ENCODE measurements around the gene S100A14. TPM values are rescaled to one million over a fixed set of nuclear protein-coding genes. Genes with fewer than 3 reads are reported as not detected.

Gene S100A14
- total and polyA plus RNA-seq, 4 donors: 1.7 to 4.4 (median 3.3) TPM

DNA sequence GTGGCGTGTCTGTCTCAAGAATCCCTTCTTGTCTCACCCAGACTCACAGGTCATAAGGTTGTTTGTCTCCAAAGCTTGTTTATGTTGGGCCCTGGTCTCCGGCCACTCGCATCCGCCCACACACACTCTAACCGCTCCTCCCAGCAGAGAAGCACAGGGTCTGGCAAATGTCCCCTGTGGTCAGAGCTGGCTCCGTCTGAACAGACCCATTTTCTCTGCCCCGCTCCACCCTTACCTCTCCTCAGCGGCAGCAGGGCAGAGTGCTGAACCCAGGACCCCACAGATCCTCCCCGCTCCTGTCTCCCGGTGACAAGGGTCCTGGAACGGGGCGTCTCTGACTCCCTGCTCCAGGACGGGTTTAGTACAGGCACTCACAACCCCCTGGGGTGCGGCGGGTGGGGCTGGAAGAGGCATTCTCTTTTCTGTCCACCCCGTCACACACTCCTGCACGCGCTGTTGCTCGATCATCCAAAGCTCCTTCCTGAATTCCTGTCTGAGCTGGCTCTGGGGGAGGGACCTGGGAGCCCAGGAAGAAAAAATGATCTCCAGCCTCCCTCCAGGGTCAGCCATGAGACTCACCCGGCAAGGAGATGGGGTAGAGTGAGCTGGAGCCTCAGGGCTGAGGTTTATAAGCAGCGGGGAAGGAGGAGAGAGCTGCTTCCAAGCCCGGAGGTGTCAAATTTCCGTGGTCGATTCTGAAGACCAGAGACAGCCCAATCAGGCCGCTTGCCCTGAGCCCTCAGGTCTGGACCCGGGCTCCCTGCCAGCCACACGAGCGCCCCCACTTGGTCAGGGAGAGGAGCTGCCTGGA lies 11.0 kb upstream of the S100A14 start, which contains the start of gene S100A13 (continued):
- TF ChIP-seq RAD21 (IDR thresholded peaks at IDR 0.05): peak in 1 of 2 donors; percentile 42

DNA sequence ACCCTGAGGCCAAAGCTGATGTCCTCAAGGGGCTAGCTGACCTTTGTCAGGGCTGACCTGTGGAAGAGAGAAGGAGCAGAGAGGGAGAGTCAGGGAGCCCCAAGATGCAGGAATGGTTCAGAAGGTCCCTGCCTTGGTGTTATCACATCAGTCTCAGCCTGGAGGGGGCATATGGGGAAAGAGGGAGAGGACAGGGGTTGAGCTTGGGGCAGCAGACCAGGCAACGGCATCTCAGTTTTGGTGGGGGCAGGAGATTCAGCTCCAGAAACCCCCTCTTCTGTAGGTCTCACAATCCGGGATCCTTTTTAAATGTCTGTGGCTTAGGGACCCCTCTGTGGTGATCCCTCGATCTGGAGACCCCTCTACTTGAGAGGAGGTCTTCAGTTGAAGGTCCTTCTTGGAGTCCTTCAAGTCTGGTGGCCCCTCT lies 10.4 kb upstream of the S100A14 start:
- H3K27ac ChIP-seq (ENCODE audit: low read depth in 1 of 2, low read length in 2 of 2): peak overlapping the region; percentile 59 to 79
- H3K9ac ChIP-seq (ENCODE audit: low read depth in 1 of 2, low read length in 2 of 2): peak overlapping the region; percentile 50 to 91
- DNase-seq (ENCODE audit: low spot score): no peak
- WGBS: 63% methylated on average over 3 of the region's 3 CpGs
- peaks cover 4 to 25% (median 15%) of the 10 kb centered on the region in 4 donors for H3K4me1 ChIP-seq (ENCODE audit: control insufficient read depth in 4 of 4, insufficient read depth in 4 of 4, low read length in 3 of 4)
- no peak for TF ChIP-seq SP1 (IDR thresholded peaks at IDR 0.05)
- TF ChIP-seq FOXA2 (IDR thresholded peaks at IDR 0.05): no peak
- TF ChIP-seq, protein P1, sequence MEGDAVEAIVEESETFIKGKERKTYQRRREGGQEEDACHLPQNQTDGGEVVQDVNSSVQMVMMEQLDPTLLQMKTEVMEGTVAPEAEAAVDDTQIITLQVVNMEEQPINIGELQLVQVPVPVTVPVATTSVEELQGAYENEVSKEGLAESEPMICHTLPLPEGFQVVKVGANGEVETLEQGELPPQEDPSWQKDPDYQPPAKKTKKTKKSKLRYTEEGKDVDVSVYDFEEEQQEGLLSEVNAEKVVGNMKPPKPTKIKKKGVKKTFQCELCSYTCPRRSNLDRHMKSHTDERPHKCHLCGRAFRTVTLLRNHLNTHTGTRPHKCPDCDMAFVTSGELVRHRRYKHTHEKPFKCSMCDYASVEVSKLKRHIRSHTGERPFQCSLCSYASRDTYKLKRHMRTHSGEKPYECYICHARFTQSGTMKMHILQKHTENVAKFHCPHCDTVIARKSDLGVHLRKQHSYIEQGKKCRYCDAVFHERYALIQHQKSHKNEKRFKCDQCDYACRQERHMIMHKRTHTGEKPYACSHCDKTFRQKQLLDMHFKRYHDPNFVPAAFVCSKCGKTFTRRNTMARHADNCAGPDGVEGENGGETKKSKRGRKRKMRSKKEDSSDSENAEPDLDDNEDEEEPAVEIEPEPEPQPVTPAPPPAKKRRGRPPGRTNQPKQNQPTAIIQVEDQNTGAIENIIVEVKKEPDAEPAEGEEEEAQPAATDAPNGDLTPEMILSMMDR (IDR thresholded peaks at IDR 0.05; ENCODE audit: low read depth, low read length, missing input control): no peak
- no peak for TF ChIP-seq RXRA (IDR thresholded peaks at IDR 0.05)
- TF ChIP-seq, protein P2, sequence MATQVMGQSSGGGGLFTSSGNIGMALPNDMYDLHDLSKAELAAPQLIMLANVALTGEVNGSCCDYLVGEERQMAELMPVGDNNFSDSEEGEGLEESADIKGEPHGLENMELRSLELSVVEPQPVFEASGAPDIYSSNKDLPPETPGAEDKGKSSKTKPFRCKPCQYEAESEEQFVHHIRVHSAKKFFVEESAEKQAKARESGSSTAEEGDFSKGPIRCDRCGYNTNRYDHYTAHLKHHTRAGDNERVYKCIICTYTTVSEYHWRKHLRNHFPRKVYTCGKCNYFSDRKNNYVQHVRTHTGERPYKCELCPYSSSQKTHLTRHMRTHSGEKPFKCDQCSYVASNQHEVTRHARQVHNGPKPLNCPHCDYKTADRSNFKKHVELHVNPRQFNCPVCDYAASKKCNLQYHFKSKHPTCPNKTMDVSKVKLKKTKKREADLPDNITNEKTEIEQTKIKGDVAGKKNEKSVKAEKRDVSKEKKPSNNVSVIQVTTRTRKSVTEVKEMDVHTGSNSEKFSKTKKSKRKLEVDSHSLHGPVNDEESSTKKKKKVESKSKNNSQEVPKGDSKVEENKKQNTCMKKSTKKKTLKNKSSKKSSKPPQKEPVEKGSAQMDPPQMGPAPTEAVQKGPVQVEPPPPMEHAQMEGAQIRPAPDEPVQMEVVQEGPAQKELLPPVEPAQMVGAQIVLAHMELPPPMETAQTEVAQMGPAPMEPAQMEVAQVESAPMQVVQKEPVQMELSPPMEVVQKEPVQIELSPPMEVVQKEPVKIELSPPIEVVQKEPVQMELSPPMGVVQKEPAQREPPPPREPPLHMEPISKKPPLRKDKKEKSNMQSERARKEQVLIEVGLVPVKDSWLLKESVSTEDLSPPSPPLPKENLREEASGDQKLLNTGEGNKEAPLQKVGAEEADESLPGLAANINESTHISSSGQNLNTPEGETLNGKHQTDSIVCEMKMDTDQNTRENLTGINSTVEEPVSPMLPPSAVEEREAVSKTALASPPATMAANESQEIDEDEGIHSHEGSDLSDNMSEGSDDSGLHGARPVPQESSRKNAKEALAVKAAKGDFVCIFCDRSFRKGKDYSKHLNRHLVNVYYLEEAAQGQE (IDR thresholded peaks at IDR 0.05): no peak
- TF ChIP-seq, protein P3, sequence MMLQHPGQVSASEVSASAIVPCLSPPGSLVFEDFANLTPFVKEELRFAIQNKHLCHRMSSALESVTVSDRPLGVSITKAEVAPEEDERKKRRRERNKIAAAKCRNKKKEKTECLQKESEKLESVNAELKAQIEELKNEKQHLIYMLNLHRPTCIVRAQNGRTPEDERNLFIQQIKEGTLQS (IDR thresholded peaks at IDR 0.05): no peak
- TF ChIP-seq YY1 (IDR thresholded peaks at IDR 0.05): no peak
- no peak for TF ChIP-seq EGR1 (IDR thresholded peaks at IDR 0.05; ENCODE audit: low read depth in 2 of 2)
- no peak for TF ChIP-seq NR2F2 (IDR thresholded peaks at IDR 0.05)
- TF ChIP-seq, protein P4, sequence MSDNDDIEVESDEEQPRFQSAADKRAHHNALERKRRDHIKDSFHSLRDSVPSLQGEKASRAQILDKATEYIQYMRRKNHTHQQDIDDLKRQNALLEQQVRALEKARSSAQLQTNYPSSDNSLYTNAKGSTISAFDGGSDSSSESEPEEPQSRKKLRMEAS (IDR thresholded peaks at IDR 0.05): no peak
- TF ChIP-seq FOXA1 (IDR thresholded peaks at IDR 0.05): no peak
- no peak for TF ChIP-seq HNF4G (IDR thresholded peaks at IDR 0.05)
- no peak for TF ChIP-seq JUND (IDR thresholded peaks at IDR 0.05)
- TF ChIP-seq GABPA (IDR thresholded peaks at IDR 0.05 in 1 of 2, conservative IDR thresholded peaks at IDR 0.05 in 1 of 2): no peak
- TF ChIP-seq RAD21 (IDR thresholded peaks at IDR 0.05): no peak
- no peak for TF ChIP-seq TAF1 (conservative IDR thresholded peaks at IDR 0.05)
- TF ChIP-seq HNF4A (conservative IDR thresholded peaks at IDR 0.05): no peak
- TF ChIP-seq, protein P5, sequence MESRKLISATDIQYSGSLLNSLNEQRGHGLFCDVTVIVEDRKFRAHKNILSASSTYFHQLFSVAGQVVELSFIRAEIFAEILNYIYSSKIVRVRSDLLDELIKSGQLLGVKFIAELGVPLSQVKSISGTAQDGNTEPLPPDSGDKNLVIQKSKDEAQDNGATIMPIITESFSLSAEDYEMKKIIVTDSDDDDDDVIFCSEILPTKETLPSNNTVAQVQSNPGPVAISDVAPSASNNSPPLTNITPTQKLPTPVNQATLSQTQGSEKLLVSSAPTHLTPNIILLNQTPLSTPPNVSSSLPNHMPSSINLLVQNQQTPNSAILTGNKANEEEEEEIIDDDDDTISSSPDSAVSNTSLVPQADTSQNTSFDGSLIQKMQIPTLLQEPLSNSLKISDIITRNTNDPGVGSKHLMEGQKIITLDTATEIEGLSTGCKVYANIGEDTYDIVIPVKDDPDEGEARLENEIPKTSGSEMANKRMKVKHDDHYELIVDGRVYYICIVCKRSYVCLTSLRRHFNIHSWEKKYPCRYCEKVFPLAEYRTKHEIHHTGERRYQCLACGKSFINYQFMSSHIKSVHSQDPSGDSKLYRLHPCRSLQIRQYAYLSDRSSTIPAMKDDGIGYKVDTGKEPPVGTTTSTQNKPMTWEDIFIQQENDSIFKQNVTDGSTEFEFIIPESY (IDR thresholded peaks at IDR 0.05): no peak
- no peaks in the 10 kb centered on the region for H3K9me3 ChIP-seq (ENCODE audit: control insufficient read depth in 4 of 4, low read length in 3 of 4)
- H3K4me3 ChIP-seq (ENCODE audit: low read depth in 1 of 3, low read length in 3 of 3): peak overlapping the region in 2 of 3 donors; percentile 26 to 43
- no peaks in the 10 kb centered on the region for H3K36me3 ChIP-seq (ENCODE audit: control insufficient read depth in 4 of 4, insufficient read depth in 3 of 4, low read depth in 1 of 4, low read length in 3 of 4)
- no peaks in the 10 kb centered on the region for H3K27me3 ChIP-seq (ENCODE audit: control insufficient read depth in 4 of 4, insufficient read depth in 4 of 4, low read length in 3 of 4)
